AG09309 (cell line): Measurements from ENCODE around the gene TMPRSS3.

ENCODE experiments used
- DNase-seq: peaks from one replicate; pipeline ENCODE4 v3.0.0-alpha.2; 2010; ENCODE audit warnings: low read depth
- H3K4me3 ChIP-seq: 2 replicates; pipeline ENCODE4 v1.5.1; 2011; ENCODE audit warnings: mild to moderate bottlenecking, low read depth, low read length, moderate library complexity; ENCODE audit not compliant: control insufficient read depth
- CTCF ChIP-seq: IDR thresholded peaks from 2 replicates; pipeline ENCODE4 v1.5.1; 2011; ENCODE audit warnings: mild to moderate bottlenecking, low read depth, low read length, inconsistent platforms; ENCODE audit not compliant: insufficient read depth, control insufficient read depth; ENCODE audit errors: missing control alignments

Gene TMPRSS3

GRCh38 chr21:42398436-42399028, 2.7 kb upstream of the TMPRSS3 start:
- TF ChIP-seq CTCF = no peak
- no peak overlapping the region for H3K4me3 ChIP-seq
- DNase-seq = no peak

- DNase-seq = no peak
- no peak for TF ChIP-seq CTCF
- H3K4me3 ChIP-seq = no peak overlapping the region
Measured at GRCh38 chr21:42397746-42398394, 2.0 kb upstream of the TMPRSS3 start.

- no peak overlapping the region for H3K4me3 ChIP-seq
- no peak for DNase-seq
- TF ChIP-seq CTCF = no peak
Measured at GRCh38 chr21:42396799-42397745, 1.2 kb upstream of the TMPRSS3 start.

GRCh38 chr21:42395302-42395701, 550 bp downstream of the TMPRSS3 start:
- DNase-seq = no peak
- TF ChIP-seq CTCF = no peak
- no peak overlapping the region for H3K4me3 ChIP-seq

- H3K4me3 ChIP-seq = no peak overlapping the region
- no peak for TF ChIP-seq CTCF
- no peak for DNase-seq
Measured at GRCh38 chr21:42393443-42393950, 2.4 kb downstream of the TMPRSS3 start.

GRCh38 chr21:42392731-42393442, 3.0 kb downstream of the TMPRSS3 start:
- TF ChIP-seq CTCF = no peak
- DNase-seq = no peak
- no peak overlapping the region for H3K4me3 ChIP-seq
